ENCODE results near the gene MAD2L2.

- no peak for TF ChIP-seq CTCF (IDR thresholded peaks at IDR 0.05)
- TF ChIP-seq POLR2A (IDR thresholded peaks at IDR 0.05), result no peak
Observed at GRCh38 chr1:11722538-11722937, 41.6 kb upstream of the MAD2L2 start.
